Erythroblast (primary cell): ENCODE results near the gene NDRG4.

ENCODE experiments used
- GATA1 ChIP-seq: IDR thresholded peaks from 2 replicates; pipeline ENCODE4 v1.6.1; 2011; ENCODE audit warnings: low read depth, mild to moderate bottlenecking, control low read depth, low read length, moderate library complexity
- POLR2A ChIP-seq: IDR thresholded peaks from 2 replicates; pipeline ENCODE4 v1.6.1; 2011; ENCODE audit warnings: mild to moderate bottlenecking, low read length

DNA sequence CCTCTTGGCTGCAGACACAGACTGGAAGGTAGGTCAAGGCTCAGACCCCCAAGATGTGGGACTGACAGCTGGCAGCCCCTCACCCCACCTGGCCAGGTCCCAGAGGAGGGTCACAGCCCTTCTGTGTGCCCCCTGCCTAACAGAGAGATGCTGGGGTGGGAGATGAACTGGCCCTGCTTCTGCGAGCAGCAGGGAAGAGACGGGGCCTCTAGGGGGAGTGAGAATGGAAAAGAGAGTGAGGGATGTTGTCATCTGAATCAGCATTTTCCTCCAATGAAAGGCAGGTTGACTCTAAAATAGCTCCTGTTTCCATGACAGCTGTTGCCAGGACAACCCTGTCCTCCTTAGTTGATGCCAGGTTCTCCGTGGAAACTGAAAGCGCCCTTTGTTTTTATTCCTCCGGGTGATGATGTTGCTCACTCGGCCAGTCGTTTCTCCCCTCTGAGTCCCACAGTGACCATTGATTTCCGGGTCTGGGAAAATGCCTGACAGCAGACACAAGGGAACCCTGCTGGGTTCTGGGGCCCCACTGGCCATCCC is 4.9 kb upstream of the NDRG4 start:
- TF ChIP-seq POLR2A: no peak
- no peak for TF ChIP-seq GATA1
